Neural cell (in vitro differentiated cells): ENCODE results near the gene PTGES.

Experiments
- EP300 ChIP-seq: fragments of 450-650 bp; conservative IDR thresholded peaks from 2 replicates; pipeline ENCODE4 v1.6.1; 2014; ENCODE audit warnings: antibody characterized with exemption, mild to moderate bottlenecking, moderate library complexity; ENCODE audit not compliant: poor library complexity, severe bottlenecking
- EZH2 ChIP-seq: fragments of 200-600, 300-800 bp; shearing (Covaris generic), sonication (generic); IDR thresholded peaks from 2 replicates; pipeline ENCODE4 v1.6.1; 2014; ENCODE audit warnings: antibody characterized with exemption, low read length, borderline replicate concordance, mild to moderate bottlenecking; ENCODE audit not compliant: insufficient read depth, poor library complexity, severe bottlenecking
- MXI1 ChIP-seq: fragments of 450-650 bp; conservative IDR thresholded peaks from 2 replicates; pipeline ENCODE4 v1.6.1; 2014; ENCODE audit warnings: antibody characterized with exemption, mild to moderate bottlenecking; ENCODE audit not compliant: poor library complexity, severe bottlenecking
- POLR2AphosphoS5 ChIP-seq: IDR thresholded peaks from 2 replicates; pipeline ENCODE4 v1.6.1; 2012
- RAD21 ChIP-seq: fragments of 450-650 bp; conservative IDR thresholded peaks from 2 replicates; pipeline ENCODE4 v1.6.1; 2014; ENCODE audit warnings: antibody characterized with exemption, mild to moderate bottlenecking, moderate library complexity
- SMC3 ChIP-seq: fragments of 450-650 bp; conservative IDR thresholded peaks from 2 replicates; pipeline ENCODE4 v1.6.1; 2014; ENCODE audit warnings: antibody characterized with exemption, mild to moderate bottlenecking, moderate library complexity; ENCODE audit not compliant: poor library complexity
- TAF1 ChIP-seq: IDR thresholded peaks from 2 replicates; pipeline ENCODE4 v1.6.1; 2012; ENCODE audit warnings: low read depth
- TF ChIP-seq, protein P1 (sequence below): fragments of 450-650 bp; IDR thresholded peaks from 2 replicates; pipeline ENCODE4 v1.5.1; 2014; ENCODE audit warnings: antibody characterized with exemption, mild to moderate bottlenecking, moderate library complexity; ENCODE audit not compliant: poor library complexity, severe bottlenecking
- TF ChIP-seq, protein P2 (sequence below): IDR thresholded peaks from 2 replicates; pipeline ENCODE4 v1.6.1; 2012; ENCODE audit warnings: borderline replicate concordance

DNA sequence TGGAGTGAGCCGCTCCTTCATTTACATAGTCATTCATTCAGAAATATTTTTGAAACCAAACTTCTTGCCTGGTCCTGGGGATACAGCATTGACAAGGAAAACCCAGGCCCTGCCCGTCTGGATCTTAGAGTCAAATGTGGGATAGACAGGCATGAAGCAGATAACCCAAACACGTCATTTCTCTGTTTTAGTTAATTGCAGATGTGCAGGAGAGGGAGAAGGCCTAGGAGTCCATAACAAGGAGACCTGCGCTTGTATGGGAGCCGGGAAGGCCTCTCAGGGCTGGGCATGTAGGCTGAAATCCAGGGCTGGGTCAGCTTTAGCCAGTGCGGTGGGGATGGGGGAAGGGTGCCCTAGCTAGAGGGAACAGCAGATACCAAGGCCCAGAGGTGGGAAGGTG is 44.0 kb downstream of the PTGES start:
- no peak for TF ChIP-seq EZH2
- TF ChIP-seq, protein P1, sequence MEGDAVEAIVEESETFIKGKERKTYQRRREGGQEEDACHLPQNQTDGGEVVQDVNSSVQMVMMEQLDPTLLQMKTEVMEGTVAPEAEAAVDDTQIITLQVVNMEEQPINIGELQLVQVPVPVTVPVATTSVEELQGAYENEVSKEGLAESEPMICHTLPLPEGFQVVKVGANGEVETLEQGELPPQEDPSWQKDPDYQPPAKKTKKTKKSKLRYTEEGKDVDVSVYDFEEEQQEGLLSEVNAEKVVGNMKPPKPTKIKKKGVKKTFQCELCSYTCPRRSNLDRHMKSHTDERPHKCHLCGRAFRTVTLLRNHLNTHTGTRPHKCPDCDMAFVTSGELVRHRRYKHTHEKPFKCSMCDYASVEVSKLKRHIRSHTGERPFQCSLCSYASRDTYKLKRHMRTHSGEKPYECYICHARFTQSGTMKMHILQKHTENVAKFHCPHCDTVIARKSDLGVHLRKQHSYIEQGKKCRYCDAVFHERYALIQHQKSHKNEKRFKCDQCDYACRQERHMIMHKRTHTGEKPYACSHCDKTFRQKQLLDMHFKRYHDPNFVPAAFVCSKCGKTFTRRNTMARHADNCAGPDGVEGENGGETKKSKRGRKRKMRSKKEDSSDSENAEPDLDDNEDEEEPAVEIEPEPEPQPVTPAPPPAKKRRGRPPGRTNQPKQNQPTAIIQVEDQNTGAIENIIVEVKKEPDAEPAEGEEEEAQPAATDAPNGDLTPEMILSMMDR = no peak
- TF ChIP-seq POLR2AphosphoS5 = no peak
- no peak for TF ChIP-seq SMC3
- no peak for TF ChIP-seq TAF1
- no peak for TF ChIP-seq RAD21
- no peak for TF ChIP-seq EP300
- TF ChIP-seq, protein P2, sequence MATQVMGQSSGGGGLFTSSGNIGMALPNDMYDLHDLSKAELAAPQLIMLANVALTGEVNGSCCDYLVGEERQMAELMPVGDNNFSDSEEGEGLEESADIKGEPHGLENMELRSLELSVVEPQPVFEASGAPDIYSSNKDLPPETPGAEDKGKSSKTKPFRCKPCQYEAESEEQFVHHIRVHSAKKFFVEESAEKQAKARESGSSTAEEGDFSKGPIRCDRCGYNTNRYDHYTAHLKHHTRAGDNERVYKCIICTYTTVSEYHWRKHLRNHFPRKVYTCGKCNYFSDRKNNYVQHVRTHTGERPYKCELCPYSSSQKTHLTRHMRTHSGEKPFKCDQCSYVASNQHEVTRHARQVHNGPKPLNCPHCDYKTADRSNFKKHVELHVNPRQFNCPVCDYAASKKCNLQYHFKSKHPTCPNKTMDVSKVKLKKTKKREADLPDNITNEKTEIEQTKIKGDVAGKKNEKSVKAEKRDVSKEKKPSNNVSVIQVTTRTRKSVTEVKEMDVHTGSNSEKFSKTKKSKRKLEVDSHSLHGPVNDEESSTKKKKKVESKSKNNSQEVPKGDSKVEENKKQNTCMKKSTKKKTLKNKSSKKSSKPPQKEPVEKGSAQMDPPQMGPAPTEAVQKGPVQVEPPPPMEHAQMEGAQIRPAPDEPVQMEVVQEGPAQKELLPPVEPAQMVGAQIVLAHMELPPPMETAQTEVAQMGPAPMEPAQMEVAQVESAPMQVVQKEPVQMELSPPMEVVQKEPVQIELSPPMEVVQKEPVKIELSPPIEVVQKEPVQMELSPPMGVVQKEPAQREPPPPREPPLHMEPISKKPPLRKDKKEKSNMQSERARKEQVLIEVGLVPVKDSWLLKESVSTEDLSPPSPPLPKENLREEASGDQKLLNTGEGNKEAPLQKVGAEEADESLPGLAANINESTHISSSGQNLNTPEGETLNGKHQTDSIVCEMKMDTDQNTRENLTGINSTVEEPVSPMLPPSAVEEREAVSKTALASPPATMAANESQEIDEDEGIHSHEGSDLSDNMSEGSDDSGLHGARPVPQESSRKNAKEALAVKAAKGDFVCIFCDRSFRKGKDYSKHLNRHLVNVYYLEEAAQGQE = no peak
- TF ChIP-seq MXI1 = no peak
